HG03097 (cell line): ENCODE data around the gene CYP2C19.
"Not testable (repeated sequence)": the region's sequence is repeated elsewhere in the genome, so short reads cannot be mapped to it uniquely, and the experiment has no call there.

ENCODE experiments used
- ATAC-seq: cut with Tn5 transposase; IDR thresholded peaks from one replicate; pipeline ENCODE4 v1.9.1; 2021; ENCODE audit not compliant: unreplicated experiment, low FRiP score

Gene CYP2C19

GRCh38 chr10:94878649-94879048, 116.2 kb downstream of the CYP2C19 start:
- no peak for ATAC-seq

GRCh38 chr10:94879214-94879613, 116.7 kb downstream of the CYP2C19 start:
- ATAC-seq = no peak

- ATAC-seq = no peak
Measured at GRCh38 chr10:94889123-94889522, 126.6 kb downstream of the CYP2C19 start.

- no peak for ATAC-seq
Measured at GRCh38 chr10:94890264-94891022, 128.0 kb downstream of the CYP2C19 start.

GRCh38 chr10:94898414-94898813, 135.9 kb downstream of the CYP2C19 start:
- not testable (repeated sequence) for ATAC-seq

- ATAC-seq = no peak
Measured at GRCh38 chr10:94902080-94902479, 139.6 kb downstream of the CYP2C19 start.

GRCh38 chr10:94902570-94902969, 140.1 kb downstream of the CYP2C19 start:
- ATAC-seq = peak; percentile 68
